Measurements from ENCODE around the gene TRIM9.

- no peak for TF ChIP-seq CTCF (IDR thresholded peaks at IDR 0.05)
- no peak for TF ChIP-seq POLR2AphosphoS5 (IDR thresholded peaks at IDR 0.05; ENCODE audit: low read depth, low read length)
- TF ChIP-seq REST (IDR thresholded peaks at IDR 0.05; ENCODE audit: insufficient read depth in 1 of 2, low read depth in 2 of 2, low read length in 1 of 2), result no peak
Measured at GRCh38 chr14:50953502-50953901, 141.4 kb downstream of the TRIM9 start.

Data from Panc1 (cell line).